GM12872 (cell line): ENCODE results near the gene CA5A.

Experiments used
- TF ChIP-seq, protein P1 (sequence below): IDR thresholded peaks from 3 replicates; pipeline ENCODE4 v1.5.1; 2011; ENCODE audit warnings: low read depth, mild to moderate bottlenecking, low read length, moderate library complexity; ENCODE audit not compliant: insufficient read depth

The CA5A gene

DNA sequence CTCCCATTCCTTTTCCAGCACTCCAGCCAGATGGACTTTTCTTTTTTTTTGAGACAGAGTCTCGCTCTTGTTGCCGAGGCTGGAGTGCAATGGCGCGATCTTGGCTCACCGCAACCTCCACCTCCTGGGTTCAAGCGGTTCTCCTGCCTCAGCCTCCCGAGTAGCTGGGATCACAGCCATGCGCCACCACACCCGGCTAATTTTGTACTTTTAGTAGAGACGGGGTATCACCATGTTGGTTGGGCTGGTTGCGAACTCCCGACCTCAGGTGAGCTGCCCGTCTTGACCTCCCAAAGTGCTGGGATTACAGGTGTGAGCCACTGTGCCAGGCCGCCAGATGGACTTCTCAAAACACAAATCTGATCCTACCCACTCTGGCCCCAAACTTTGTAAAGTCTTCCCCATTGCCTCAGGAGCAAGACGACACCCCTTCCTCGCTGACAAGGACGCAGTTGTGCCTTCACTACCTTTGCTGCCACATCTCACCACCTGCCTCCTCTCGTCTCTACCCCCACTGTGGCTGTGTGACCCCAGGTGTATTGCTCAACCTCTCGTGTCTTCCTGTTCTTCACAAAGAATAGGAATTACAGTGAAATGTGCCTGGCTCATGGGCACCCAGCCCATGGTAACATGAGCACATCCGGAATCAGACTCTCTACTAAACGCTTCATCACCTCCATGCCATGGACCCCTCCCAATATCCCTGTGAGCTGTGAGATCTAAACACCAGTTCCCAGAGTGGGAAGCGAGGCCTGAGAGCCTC, 11.2 kb upstream of the CA5A start:
- TF ChIP-seq, protein P1, sequence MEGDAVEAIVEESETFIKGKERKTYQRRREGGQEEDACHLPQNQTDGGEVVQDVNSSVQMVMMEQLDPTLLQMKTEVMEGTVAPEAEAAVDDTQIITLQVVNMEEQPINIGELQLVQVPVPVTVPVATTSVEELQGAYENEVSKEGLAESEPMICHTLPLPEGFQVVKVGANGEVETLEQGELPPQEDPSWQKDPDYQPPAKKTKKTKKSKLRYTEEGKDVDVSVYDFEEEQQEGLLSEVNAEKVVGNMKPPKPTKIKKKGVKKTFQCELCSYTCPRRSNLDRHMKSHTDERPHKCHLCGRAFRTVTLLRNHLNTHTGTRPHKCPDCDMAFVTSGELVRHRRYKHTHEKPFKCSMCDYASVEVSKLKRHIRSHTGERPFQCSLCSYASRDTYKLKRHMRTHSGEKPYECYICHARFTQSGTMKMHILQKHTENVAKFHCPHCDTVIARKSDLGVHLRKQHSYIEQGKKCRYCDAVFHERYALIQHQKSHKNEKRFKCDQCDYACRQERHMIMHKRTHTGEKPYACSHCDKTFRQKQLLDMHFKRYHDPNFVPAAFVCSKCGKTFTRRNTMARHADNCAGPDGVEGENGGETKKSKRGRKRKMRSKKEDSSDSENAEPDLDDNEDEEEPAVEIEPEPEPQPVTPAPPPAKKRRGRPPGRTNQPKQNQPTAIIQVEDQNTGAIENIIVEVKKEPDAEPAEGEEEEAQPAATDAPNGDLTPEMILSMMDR = no peak

DNA sequence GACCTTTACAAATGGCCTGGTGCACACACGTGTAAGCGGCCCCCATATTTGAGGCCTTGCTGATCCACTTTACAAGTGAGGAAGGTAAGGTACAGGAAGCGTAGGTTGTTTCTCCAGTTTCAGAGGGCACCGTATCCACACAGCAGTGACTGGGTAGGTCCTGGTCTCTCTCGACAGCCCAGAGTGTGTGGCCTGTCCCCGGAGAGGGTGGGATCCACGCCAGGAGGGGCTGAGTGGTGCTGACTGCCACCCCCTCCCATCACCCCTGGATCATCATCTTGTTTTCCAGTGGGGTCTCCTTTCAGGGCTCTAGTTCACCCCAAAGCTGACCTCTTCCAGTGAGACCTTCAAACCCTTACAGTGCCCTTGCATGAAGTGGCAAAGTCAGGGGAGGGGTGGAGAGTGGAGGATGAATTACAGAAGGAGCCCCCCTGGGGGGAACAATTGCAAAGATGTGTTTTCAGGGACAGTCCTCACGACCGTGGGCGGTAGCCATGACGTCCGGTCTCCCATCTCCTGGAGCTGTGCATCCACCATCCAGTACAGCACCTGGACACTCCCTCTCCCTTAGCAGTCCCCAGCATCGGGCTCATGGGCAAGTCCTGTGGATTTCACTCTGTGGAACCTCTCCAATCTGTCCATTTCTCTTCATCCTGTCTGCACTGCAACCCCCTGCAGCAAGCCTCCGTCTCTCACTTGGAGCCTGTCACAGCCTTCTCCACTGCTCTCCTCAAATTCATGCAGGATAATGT, 10.4 kb upstream of the CA5A start:
- TF ChIP-seq, protein P1 = no peak

DNA sequence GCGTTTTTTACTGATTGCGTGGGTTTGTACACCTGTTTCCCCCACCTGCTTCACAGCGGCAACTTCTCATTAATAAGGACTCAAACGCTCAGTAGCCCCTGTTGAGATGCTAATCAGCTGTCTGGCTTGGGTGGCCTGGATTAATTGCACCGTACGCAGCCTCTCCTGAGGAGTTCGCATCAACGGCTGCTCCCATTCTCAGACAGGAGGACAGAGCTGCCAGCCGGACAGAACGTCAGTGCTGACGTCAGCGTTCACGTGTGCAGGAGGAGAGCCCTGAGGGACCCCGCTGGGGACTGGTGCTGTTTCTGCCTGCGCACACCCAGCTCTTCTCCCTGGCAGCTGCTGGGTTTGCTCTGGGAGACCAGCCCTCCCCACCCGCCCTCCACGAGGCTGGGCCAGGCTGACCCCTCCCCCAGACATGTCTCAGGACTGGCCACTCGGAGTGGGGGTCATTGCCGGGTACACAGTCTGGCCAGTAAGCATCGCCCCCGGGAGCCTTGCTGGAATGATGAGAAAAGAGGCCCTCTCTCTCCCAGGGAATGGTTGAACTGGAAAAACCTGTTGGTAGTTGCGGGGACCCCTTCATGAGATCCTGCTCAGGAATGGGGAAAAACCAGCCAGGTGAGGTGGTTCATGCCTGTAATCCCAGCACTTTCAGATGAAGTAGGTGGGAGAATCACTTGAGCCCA, 9.2 kb upstream of the CA5A start:
- TF ChIP-seq, protein P1 = no peak

DNA sequence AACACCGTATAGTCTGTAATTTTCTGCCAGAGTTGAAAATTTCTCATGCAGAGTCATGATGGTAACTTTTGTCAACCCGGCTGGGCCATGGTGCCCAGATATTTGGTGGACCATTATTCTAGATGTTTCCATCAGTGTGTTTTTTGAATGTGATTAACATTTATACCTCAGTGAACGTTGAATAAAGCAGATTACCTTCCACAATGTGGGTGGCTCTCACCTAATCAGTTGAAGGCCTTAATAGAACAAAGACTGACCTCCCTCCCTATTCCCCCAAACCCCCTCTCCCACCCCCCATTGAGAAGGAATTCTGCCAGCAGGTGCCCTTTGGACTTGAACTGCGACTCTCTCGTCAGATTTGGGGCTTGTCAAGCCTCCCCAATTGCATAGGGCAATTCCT, 6.4 kb upstream of the CA5A start:
- TF ChIP-seq, protein P1 = no peak

DNA sequence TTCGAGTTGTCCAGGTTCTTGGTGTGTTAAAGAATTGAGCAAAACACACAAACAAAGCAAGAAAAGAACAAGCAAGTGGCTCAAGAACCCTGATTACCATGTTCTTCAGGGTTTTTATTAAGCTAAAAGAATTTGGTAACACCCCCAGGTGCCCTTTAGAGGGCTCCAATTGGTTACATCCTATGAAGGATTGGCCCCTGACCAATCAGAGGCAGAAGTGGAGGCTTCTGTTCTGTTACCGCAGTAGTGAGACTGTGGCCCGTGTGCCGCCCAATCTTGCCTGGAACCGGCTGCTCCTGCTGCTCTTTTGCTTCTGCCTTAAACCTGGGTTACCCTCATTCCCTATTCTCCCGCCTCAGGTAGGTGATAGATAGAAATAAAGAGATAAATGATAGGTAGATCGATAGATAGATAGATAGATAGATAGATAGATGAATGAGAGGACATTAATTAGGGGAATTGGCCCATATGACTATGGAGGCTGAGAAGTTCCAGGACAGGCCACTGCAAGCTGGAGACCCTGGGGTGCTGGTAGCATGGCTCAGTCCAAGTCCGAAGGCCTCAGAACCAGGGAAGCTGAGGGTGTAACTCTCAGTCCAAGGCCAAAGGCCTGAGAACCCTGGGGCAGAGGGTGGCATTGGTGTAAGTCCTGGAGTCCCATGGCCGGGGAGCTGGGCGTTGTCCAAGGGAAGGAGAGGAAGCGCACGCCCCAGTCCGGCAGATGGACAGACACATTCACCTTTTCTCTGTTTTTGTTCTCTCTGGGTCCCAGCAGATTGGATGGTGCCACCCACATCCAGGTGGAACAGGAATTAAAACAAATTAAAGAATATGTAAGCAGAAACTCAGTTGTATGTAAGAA, 3.5 kb upstream of the CA5A start:
- TF ChIP-seq, protein P1 = no peak

DNA sequence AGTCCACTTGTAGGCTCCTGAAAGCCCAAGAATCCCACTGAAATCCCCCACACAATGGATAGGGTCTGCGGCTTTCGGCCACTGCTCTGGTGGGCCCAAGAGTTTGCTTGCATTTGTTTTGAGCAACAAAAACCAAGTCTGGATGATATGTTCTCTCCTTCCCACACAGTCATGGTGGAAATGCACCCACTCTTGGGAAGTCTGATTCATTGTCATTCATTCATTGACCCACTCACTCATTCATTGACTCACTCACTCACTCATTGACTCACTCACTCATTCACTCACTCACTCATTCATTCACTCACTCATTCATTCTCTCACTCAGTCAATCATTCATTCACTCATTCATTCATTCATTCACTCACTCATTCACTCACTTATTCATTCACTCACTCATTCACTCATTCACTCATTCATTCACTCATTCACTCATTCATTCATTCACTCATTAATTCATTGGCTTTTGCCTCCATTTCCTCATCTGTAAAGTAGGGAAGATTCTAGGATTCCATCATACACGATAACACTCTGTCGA, 2.2 kb upstream of the CA5A start:
- TF ChIP-seq, protein P1 = no peak
